ENCODE results near the gene SPG7. TPM values are rescaled to one million over a fixed set of nuclear protein-coding genes. Genes with fewer than 3 reads are reported as not detected.

Gene SPG7
- total RNA-seq, 2 donors from 2014 or later: 107 to 152 TPM

- 84 to 88% methylated on average over 3 to 34 of the region's 34 CpGs for WGBS, 2 donors
- ATAC-seq (no peak), DNase-seq (no peak)
- Histone ChIP-seq H3K4me3 (no peak overlapping the region), H3K27ac (no peak overlapping the region), H3K27me3 (no peaks in the 10 kb centered on the region), H3K9me3 (no peaks in the 10 kb centered on the region), H3K36me3 (replicated peaks in 1 of 2; ENCODE audit: insufficient read depth in 1 of 2, low read depth in 2 of 2) (no peaks in the 10 kb centered on the region), H3K4me1 (no peaks in the 10 kb centered on the region)
- TF ChIP-seq POLR2A (IDR thresholded peaks at IDR 0.05) (no peak), CTCF (IDR thresholded peaks at IDR 0.05) (no peak)
- intact Hi-C loops (cut with DNase I): no loop called here
Observed at GRCh38 chr16:89605186-89605970, 97.2 kb downstream of the SPG7 start.

- WGBS, 2 donors: 85 to 88% methylated on average over 5 to 9 of the region's 9 CpGs
- Histone ChIP-seq H3K27me3 (no peaks in the 10 kb centered on the region), H3K36me3 (replicated peaks in 1 of 2; ENCODE audit: insufficient read depth in 1 of 2, low read depth in 2 of 2) (no peaks in the 10 kb centered on the region), H3K4me3 (no peak overlapping the region), H3K9me3 (no peaks in the 10 kb centered on the region), H3K4me1 (no peaks in the 10 kb centered on the region), H3K27ac (no peak overlapping the region)
- DNase-seq (no peak), ATAC-seq (no peak)
- intact Hi-C loops (cut with DNase I): no loop called here
- TF ChIP-seq POLR2A (IDR thresholded peaks at IDR 0.05): no peak
- TF ChIP-seq CTCF (IDR thresholded peaks at IDR 0.05): no peak
Observed at GRCh38 chr16:89606006-89606405, 97.8 kb downstream of the SPG7 start.

Small RNA genes within 50 kb of the gene (small RNA-seq; reads per million reads assigned to genes)
- gene SNORD68: not detected

Other genes with a start within 250 kb of the SPG7 start
- 10 to 100 TPM; 52.1 to 97.9 TPM for gene ANKRD11, start 17.8 kb upstream of the SPG7 start, total RNA-seq
- gene RPL13, start 52.3 kb downstream of the SPG7 start, total RNA-seq: 1,000 to 10,000 TPM; 3,820 to 5,570 TPM
- gene CPNE7, start 67.4 kb downstream of the SPG7 start, total RNA-seq: 1 to 10 TPM in 1 of 2 donors, not detected in 1; 2.1 TPM
- 100 to 1,000 TPM; 116 to 147 TPM for gene DPEP1, start 105.2 kb downstream of the SPG7 start, total RNA-seq
- 10 to 100 TPM; 37.6 to 65.9 TPM for gene CHMP1A, start 149.3 kb downstream of the SPG7 start, total RNA-seq
- 1 to 10 TPM; 3.6 to 7.9 TPM for gene SPATA33, start 149.4 kb downstream of the SPG7 start, total RNA-seq
- gene CDK10, start 178.3 kb downstream of the SPG7 start, total RNA-seq: 100 to 1,000 TPM in 1 of 2 donors, 10 to 100 TPM in 1; 47.5 to 105 TPM
- 10 to 100 TPM; 15.8 to 48.1 TPM for gene SPATA2L, start 193.3 kb downstream of the SPG7 start, total RNA-seq
- 10 to 100 TPM in 1 of 2 donors, 1 to 10 TPM in 1; 3.6 to 24.7 TPM for gene VPS9D1, start 212.5 kb downstream of the SPG7 start, total RNA-seq
- 10 to 100 TPM; 20.8 to 41.2 TPM for gene ZNF276, start 213.1 kb downstream of the SPG7 start, total RNA-seq